H9 (cell line): Measurements from ENCODE around the gene PAPLN. TPM values are rescaled to one million over a fixed set of nuclear protein-coding genes. Genes with fewer than 3 reads are reported as not detected.

Experiments used
- DNase-seq: peaks from one replicate; pipeline ENCODE4 v3.0.0-alpha.2; 2017
- H2AFZ ChIP-seq: one replicate; pipeline ENCODE4 v1.6.1; 2013; ENCODE audit warnings: mild to moderate bottlenecking, low read length, control low read depth, moderate library complexity
- H2AK5ac ChIP-seq: 2 replicates; pipeline ENCODE4 v1.6.1; 2013; ENCODE audit warnings: low read length, control low read depth, mixed read lengths; ENCODE audit not compliant: insufficient read length
- H2BK120ac ChIP-seq: one replicate; pipeline ENCODE4 v1.6.1; 2013; ENCODE audit warnings: low read depth, mild to moderate bottlenecking, low read length, control low read depth, inconsistent platforms; ENCODE audit not compliant: poor library complexity, severe bottlenecking
- H2BK12ac ChIP-seq: 2 replicates; pipeline ENCODE4 v1.6.1; 2013; ENCODE audit warnings: low read length, control low read depth, mixed read lengths, low read depth; ENCODE audit not compliant: insufficient read length
- H2BK15ac ChIP-seq: 2 replicates; pipeline ENCODE4 v1.6.1; 2013; ENCODE audit warnings: low read depth, low read length, control low read depth
- H2BK20ac ChIP-seq: one replicate; pipeline ENCODE4 v1.6.1; 2013; ENCODE audit warnings: low read depth, mild to moderate bottlenecking, low read length, control low read depth, inconsistent platforms; ENCODE audit not compliant: poor library complexity, severe bottlenecking
- H2BK5ac ChIP-seq: 2 replicates; pipeline ENCODE4 v1.6.1; 2013; ENCODE audit warnings: low read length, control low read depth, mixed read lengths; ENCODE audit not compliant: insufficient read length
- H3K14ac ChIP-seq: 2 replicates; pipeline ENCODE4 v1.6.1; 2013; ENCODE audit warnings: low read length, control low read depth; ENCODE audit not compliant: insufficient read depth
- H3K18ac ChIP-seq: 2 replicates; pipeline ENCODE4 v1.6.1; 2013; ENCODE audit warnings: low read depth, mild to moderate bottlenecking, mixed read lengths, low read length, control low read depth; ENCODE audit not compliant: insufficient read length
- H3K23ac ChIP-seq: 2 replicates; pipeline ENCODE4 v1.6.1; 2013; ENCODE audit warnings: low read length, control low read depth, mixed read lengths, low read depth; ENCODE audit not compliant: insufficient read length
- H3K23me2 ChIP-seq: 2 replicates; pipeline ENCODE4 v1.6.1; 2013; ENCODE audit warnings: low read depth, mild to moderate bottlenecking, mixed read lengths, low read length, control low read depth; ENCODE audit not compliant: insufficient read length, poor library complexity, severe bottlenecking
- H3K27ac ChIP-seq: 2 replicates; pipeline ENCODE4 v1.5.1; 2013; ENCODE audit warnings: low read length, control low read depth, mixed read lengths, low read depth; ENCODE audit not compliant: insufficient read length
- H3K27me3 ChIP-seq: 2 replicates; pipeline ENCODE4 v1.6.1; 2013; ENCODE audit warnings: low read length, control low read depth, inconsistent platforms; ENCODE audit not compliant: insufficient read depth
- H3K4ac ChIP-seq: 2 replicates; pipeline ENCODE4 v1.6.1; 2013; ENCODE audit warnings: low read depth, mild to moderate bottlenecking, control low read depth, inconsistent platforms, low read length, moderate library complexity
- H3K4me1 ChIP-seq: 2 replicates; pipeline ENCODE4 v1.6.1; 2013; ENCODE audit warnings: low read length, control low read depth, inconsistent platforms; ENCODE audit not compliant: insufficient read depth
- H3K4me2 ChIP-seq: 2 replicates; pipeline ENCODE4 v1.6.1; 2013; ENCODE audit warnings: low read length, control low read depth, mixed read lengths; ENCODE audit not compliant: insufficient read length, insufficient read depth
- H3K56ac ChIP-seq: 2 replicates; pipeline ENCODE4 v1.6.1; 2013; ENCODE audit warnings: low read depth, mild to moderate bottlenecking, mixed read lengths, low read length, control low read depth; ENCODE audit not compliant: insufficient read length
- H3K79me1 ChIP-seq: 2 replicates; pipeline ENCODE4 v1.6.1; 2013; ENCODE audit warnings: low read depth, mild to moderate bottlenecking, moderate library complexity, low read length, control low read depth, inconsistent platforms; ENCODE audit not compliant: insufficient read depth, poor library complexity, severe bottlenecking
- H3K79me2 ChIP-seq: 2 replicates; pipeline ENCODE4 v1.6.1; 2013; ENCODE audit warnings: low read length, control low read depth, inconsistent platforms; ENCODE audit not compliant: insufficient read depth
- H3K9ac ChIP-seq: 2 replicates; pipeline ENCODE4 v1.6.1; 2013; ENCODE audit warnings: low read length, control low read depth, mixed read lengths; ENCODE audit not compliant: insufficient read length; ENCODE audit errors: extremely low read depth
- H3K9me3 ChIP-seq: one replicate; pipeline ENCODE4 v1.6.1; 2013; ENCODE audit warnings: low read depth, low read length, inconsistent platforms; ENCODE audit not compliant: control insufficient read depth
- H3T11ph ChIP-seq: one replicate; pipeline ENCODE4 v1.6.1; 2013; ENCODE audit warnings: mild to moderate bottlenecking, low read length, control low read depth, inconsistent platforms
- H4K20me1 ChIP-seq: one replicate; pipeline ENCODE4 v1.6.1; 2013; ENCODE audit not compliant: control insufficient read depth, insufficient read length, insufficient read depth
- H4K5ac ChIP-seq: 2 replicates; pipeline ENCODE4 v1.6.1; 2013; ENCODE audit warnings: low read depth, mild to moderate bottlenecking, mixed read lengths, low read length, control low read depth; ENCODE audit not compliant: insufficient read length
- H4K8ac ChIP-seq: replicated peaks from 2 replicates; pipeline ENCODE4 v1.6.1; 2013; ENCODE audit warnings: low read length, control low read depth, mixed read lengths, low read depth; ENCODE audit not compliant: insufficient read length
- H4K91ac ChIP-seq: 2 replicates; pipeline ENCODE4 v1.6.1; 2013; ENCODE audit warnings: low read depth, mild to moderate bottlenecking, moderate library complexity, mixed read lengths, low read length, control low read depth; ENCODE audit not compliant: insufficient read length
- H3K27ac Mint-ChIP-seq, 3 experiments: 2 replicates in 2 of 3; 3 replicates in 1 of 3; pipeline ENCODE4 v1.8.0; 2020 to 2021; ENCODE audit warnings: mixed read lengths in 3 of 3, mild to moderate bottlenecking in 1 of 3, moderate library complexity in 1 of 3
- H3K27me3 Mint-ChIP-seq: 2 replicates; pipeline ENCODE4 v1.8.0; 2021; ENCODE audit warnings: low read depth, mild to moderate bottlenecking, moderate library complexity, mixed read lengths
- H3K36me3 Mint-ChIP-seq, 3 experiments: 2 replicates in 2 of 3; 3 replicates in 1 of 3; pipeline ENCODE4 v1.8.0; 2020 to 2021; ENCODE audit warnings: low read depth in 3 of 3, mixed read lengths in 3 of 3; ENCODE audit not compliant: insufficient read depth in 1 of 3
- H3K4me1 Mint-ChIP-seq, 2 experiments: 2 replicates each; pipeline ENCODE4 v1.8.0; 2020; ENCODE audit warnings: mixed read lengths in 2 of 2
- H3K4me3 Mint-ChIP-seq, 2 experiments: 2 replicates in 1 of 2; 3 replicates in 1 of 2; pipeline ENCODE4 v1.8.0; 2020 to 2021; ENCODE audit warnings: mild to moderate bottlenecking in 2 of 2, mixed read lengths in 2 of 2, moderate library complexity in 1 of 2
- H3K9me3 Mint-ChIP-seq, 2 experiments: 2 replicates in 1 of 2; 3 replicates in 1 of 2; pipeline ENCODE4 v1.8.0; 2020; ENCODE audit warnings: mild to moderate bottlenecking in 2 of 2, mixed read lengths in 2 of 2, moderate library complexity in 1 of 2
- WGBS: extraction: QIAGEN DNeasy Blood & Tissue Kit; methylation state at CpG from one replicate; pipeline ENCODE4 v1.1.7; 2013; ENCODE audit warnings: missing lambda C conversion rate, low lambda C conversion rate, mixed read lengths; ENCODE audit not compliant: insufficient read length; ENCODE audit errors: extremely low coverage; 5-methylcytosine and 5-hydroxymethylcytosine counted together
- total RNA-seq: library from RNA; stranded (reverse); gene quantifications from 2 replicates; pipeline ENCODE4 v1.2.1, GENCODE V29; 2021
- TF ChIP-seq, protein P1 (sequence below): fragments of 200-600 bp; sonication (generic); conservative IDR thresholded peaks from 3 replicates; pipeline ENCODE4 v1.8.0; 2021; ENCODE audit warnings: antibody characterized with exemption, mild to moderate bottlenecking

The PAPLN gene
- total RNA-seq, 1 experiment from 2014 or later, result 8.5 TPM

DNA sequence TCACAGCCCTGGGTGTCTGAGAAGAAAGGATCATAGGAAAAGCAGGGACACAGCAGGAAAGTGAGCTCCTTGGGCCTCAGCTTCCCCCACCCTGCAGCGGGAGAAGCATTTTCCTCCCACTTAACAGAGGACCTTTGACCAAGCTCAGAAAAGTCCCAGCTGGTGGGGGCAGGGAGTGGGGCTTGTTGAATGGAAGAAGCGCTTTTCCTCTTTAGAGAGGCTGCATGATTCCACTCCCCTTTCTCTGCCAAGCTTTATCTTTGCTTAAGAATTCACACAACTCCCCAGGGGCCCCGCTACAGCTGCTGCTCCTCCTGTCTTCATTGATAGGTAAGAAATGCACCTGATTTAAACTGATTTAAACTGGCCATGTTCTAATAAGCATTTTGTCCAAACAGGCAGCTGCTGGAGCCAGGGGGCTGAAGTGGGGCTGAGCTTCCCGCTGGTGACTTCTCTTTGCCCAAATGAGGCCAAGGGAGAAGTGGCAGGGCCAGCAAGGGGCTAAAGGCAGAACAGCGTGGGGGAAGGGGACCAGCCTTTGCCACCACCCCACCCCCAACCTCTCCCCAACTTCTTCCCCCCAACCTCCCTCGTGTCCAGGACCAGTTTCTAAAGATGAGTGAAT is 1.7 kb upstream of the PAPLN start:
- H3K4me1 ChIP-seq, result peaks cover 7% of the 10 kb centered on the region; the same call in 1 of the 2 replicates
- H4K20me1 ChIP-seq, result no peaks in the 10 kb centered on the region

More for the DNA sequence above, 1.7 kb upstream of the PAPLN start:
- peaks cover 16% of the 10 kb centered on the region for H3K23me2 ChIP-seq
- no peak overlapping the region for H2BK20ac ChIP-seq
- no peak overlapping the region for H3K4ac ChIP-seq
- H3K4me3 Mint-ChIP-seq, result peak overlapping the region; percentile 57 to 85
- H3K9me3 ChIP-seq, result no peaks in the 10 kb centered on the region
- H3K23ac ChIP-seq, result no peak overlapping the region
- no peak overlapping the region for H3K27ac ChIP-seq
- H3K27ac Mint-ChIP-seq, result peak overlapping the region in 2 of 3 experiments; percentile 29 to 79; a peak in 5 of 7 replicates
- peak; percentile 60 for DNase-seq
- H3K9me3 Mint-ChIP-seq, result no peaks in the 10 kb centered on the region; a peak in 1 of 5 replicates
- H3T11ph ChIP-seq, result no peak overlapping the region
- H3K27me3 Mint-ChIP-seq, result peaks cover 60% of the 10 kb centered on the region
- H2BK5ac ChIP-seq, result no peak overlapping the region
- H3K27me3 ChIP-seq, result peaks cover 22% of the 10 kb centered on the region
- no peak overlapping the region for H2BK120ac ChIP-seq
- peak overlapping the region; percentile 50 for H3K4me2 ChIP-seq
- H3K79me2 ChIP-seq, result no peaks in the 10 kb centered on the region
- no CpG with 5 or more reads among the region's 6 CpGs for WGBS
- no peak overlapping the region for H3K18ac ChIP-seq
- no peak overlapping the region for H2AK5ac ChIP-seq
- H3K36me3 Mint-ChIP-seq, result peaks cover 0 to 3% (median 0%) of the 10 kb centered on the region in 3 experiments; a peak in 1 of 7 replicates
- H4K8ac ChIP-seq, result no peak overlapping the region
- H3K79me1 ChIP-seq, result no peaks in the 10 kb centered on the region
- no peak overlapping the region for H4K91ac ChIP-seq
- TF ChIP-seq, protein P1, sequence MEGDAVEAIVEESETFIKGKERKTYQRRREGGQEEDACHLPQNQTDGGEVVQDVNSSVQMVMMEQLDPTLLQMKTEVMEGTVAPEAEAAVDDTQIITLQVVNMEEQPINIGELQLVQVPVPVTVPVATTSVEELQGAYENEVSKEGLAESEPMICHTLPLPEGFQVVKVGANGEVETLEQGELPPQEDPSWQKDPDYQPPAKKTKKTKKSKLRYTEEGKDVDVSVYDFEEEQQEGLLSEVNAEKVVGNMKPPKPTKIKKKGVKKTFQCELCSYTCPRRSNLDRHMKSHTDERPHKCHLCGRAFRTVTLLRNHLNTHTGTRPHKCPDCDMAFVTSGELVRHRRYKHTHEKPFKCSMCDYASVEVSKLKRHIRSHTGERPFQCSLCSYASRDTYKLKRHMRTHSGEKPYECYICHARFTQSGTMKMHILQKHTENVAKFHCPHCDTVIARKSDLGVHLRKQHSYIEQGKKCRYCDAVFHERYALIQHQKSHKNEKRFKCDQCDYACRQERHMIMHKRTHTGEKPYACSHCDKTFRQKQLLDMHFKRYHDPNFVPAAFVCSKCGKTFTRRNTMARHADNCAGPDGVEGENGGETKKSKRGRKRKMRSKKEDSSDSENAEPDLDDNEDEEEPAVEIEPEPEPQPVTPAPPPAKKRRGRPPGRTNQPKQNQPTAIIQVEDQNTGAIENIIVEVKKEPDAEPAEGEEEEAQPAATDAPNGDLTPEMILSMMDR, result no peak
- no peak overlapping the region for H3K56ac ChIP-seq
- no peak overlapping the region for H3K9ac ChIP-seq
- H2BK15ac ChIP-seq, result no peak overlapping the region
- peak overlapping the region; percentile 6 for H2BK12ac ChIP-seq
- no peak overlapping the region for H4K5ac ChIP-seq
- H3K14ac ChIP-seq, result 0 out of 2 replicates have a peak overlapping the region, but pooled peaks have one; percentile 5
- H3K4me1 Mint-ChIP-seq, result peaks cover 60 to 69% of the 10 kb centered on the region in 2 experiments
- no peak overlapping the region for H2AFZ ChIP-seq
